Activated CD4-positive, CD25-positive, alpha-beta regulatory T cell treated with anti-CD3 and anti-CD28 coated beads, Interleukin-2, amount 50 U/mL, for 24 hours (primary cell): Measurements from ENCODE around the gene GLS.
"Not testable (repeated sequence)": the region's sequence is repeated elsewhere in the genome, so short reads cannot be mapped to it uniquely, and the experiment has no call there.

Experiments
- ATAC-seq, 2 donors: fragments of 150-1000 bp; cut with Tn5 transposase; one replicate each; pipeline ENCODE4 v1.10.0; 2021; ENCODE audit warnings: mild to moderate bottlenecking in 1 of 2, moderate library complexity in 1 of 2

Gene GLS

GRCh38 chr2:190880378-190881083, at the start of gene GLS:
GLS (plus strand) TSS chr2:190880821; CDS start chr2:190881085, 264 bp downstream.
- peak; percentile 81 to 83 for ATAC-seq

GRCh38 chr2:190831941-190832340, 48.7 kb upstream of the GLS start:
- ATAC-seq: no peak

- no peak for ATAC-seq
Measured at GRCh38 chr2:190834890-190835208, 45.8 kb upstream of the GLS start.

GRCh38 chr2:190835303-190835930, 45.2 kb upstream of the GLS start:
- no peak for ATAC-seq

- ATAC-seq: no peak
Measured at GRCh38 chr2:190836767-190837166, 43.9 kb upstream of the GLS start.

- ATAC-seq: no peak
Measured at GRCh38 chr2:190837420-190837819, 43.2 kb upstream of the GLS start.

GRCh38 chr2:190837952-190838361, 42.7 kb upstream of the GLS start:
- no peak for ATAC-seq

GRCh38 chr2:190838492-190838910, 42.1 kb upstream of the GLS start:
- peak; percentile 45 to 65 for ATAC-seq

GRCh38 chr2:190840569-190841172, 40.0 kb upstream of the GLS start:
- no peak for ATAC-seq

- peak; percentile 17 to 28 for ATAC-seq
Measured at GRCh38 chr2:190841707-190842505, 38.7 kb upstream of the GLS start.

GRCh38 chr2:190842606-190843104, 38.0 kb upstream of the GLS start:
- no peak for ATAC-seq

- peak; percentile 90 to 93 for ATAC-seq
Measured at GRCh38 chr2:190843890-190844699, 36.5 kb upstream of the GLS start.

- no peak for ATAC-seq
Measured at GRCh38 chr2:190844700-190845401, 35.8 kb upstream of the GLS start.

GRCh38 chr2:190846746-190847145, 33.9 kb upstream of the GLS start:
- no peak for ATAC-seq

- no peak for ATAC-seq
Measured at GRCh38 chr2:190847504-190848081, 33.0 kb upstream of the GLS start.

GRCh38 chr2:190849774-190850173, 30.8 kb upstream of the GLS start:
- no peak for ATAC-seq

- not testable (repeated sequence) for ATAC-seq
Measured at GRCh38 chr2:190853022-190853421, 27.6 kb upstream of the GLS start.

- ATAC-seq: no peak
Measured at GRCh38 chr2:190853531-190854383, 26.9 kb upstream of the GLS start.

GRCh38 chr2:190854726-190855125, 25.9 kb upstream of the GLS start:
- no peak for ATAC-seq

GRCh38 chr2:190855245-190855644, 25.4 kb upstream of the GLS start:
- ATAC-seq: no peak
